Progenitor cell of endocrine pancreas (in vitro differentiated cells): Measurements from ENCODE around the gene UHRF2. TPM values are rescaled to one million over a fixed set of nuclear protein-coding genes. Genes with fewer than 3 reads are reported as not detected.
"Not testable (repeated sequence)": the region's sequence is repeated elsewhere in the genome, so short reads cannot be mapped to it uniquely, and the experiment has no call there.

Experiments
- DNase-seq: peaks from one replicate; pipeline ENCODE4 v3.0.0; 2021; ENCODE audit warnings: low spot score; ENCODE audit not compliant: unreplicated experiment
- H3K27ac Mint-ChIP-seq: 2 replicates; pipeline ENCODE4 v1.8.0; 2021; ENCODE audit warnings: mild to moderate bottlenecking, moderate library complexity, mixed read lengths
- H3K27me3 Mint-ChIP-seq: 2 replicates; pipeline ENCODE4 v1.8.0; 2021; ENCODE audit warnings: mixed read lengths
- H3K36me3 Mint-ChIP-seq: 2 replicates; pipeline ENCODE4 v1.8.0; 2022; ENCODE audit warnings: mixed read lengths; ENCODE audit not compliant: insufficient read depth
- H3K4me1 Mint-ChIP-seq: 2 replicates; pipeline ENCODE4 v1.8.0; 2021; ENCODE audit warnings: low read depth, mixed read lengths
- H3K4me3 Mint-ChIP-seq: 2 replicates; pipeline ENCODE4 v1.8.0; 2021; ENCODE audit warnings: low read depth, mild to moderate bottlenecking, moderate library complexity, mixed read lengths
- H3K9me3 Mint-ChIP-seq: 2 replicates; pipeline ENCODE4 v1.8.0; 2021; ENCODE audit warnings: low read depth, mixed read lengths
- total RNA-seq: library from RNA; stranded (reverse); gene quantifications from 2 replicates; pipeline ENCODE4 v1.2.1, GENCODE V29; 2021
- TF ChIP-seq, protein P1 (sequence below): fragments of 200-600 bp; sonication (generic); IDR thresholded peaks from one replicate; pipeline ENCODE4 v1.5.0; 2021; ENCODE audit warnings: antibody characterized with exemption, mild to moderate bottlenecking; ENCODE audit not compliant: unreplicated experiment

The UHRF2 gene
- total RNA-seq, 1 donor from 2014 or later = 89.9 TPM

DNA sequence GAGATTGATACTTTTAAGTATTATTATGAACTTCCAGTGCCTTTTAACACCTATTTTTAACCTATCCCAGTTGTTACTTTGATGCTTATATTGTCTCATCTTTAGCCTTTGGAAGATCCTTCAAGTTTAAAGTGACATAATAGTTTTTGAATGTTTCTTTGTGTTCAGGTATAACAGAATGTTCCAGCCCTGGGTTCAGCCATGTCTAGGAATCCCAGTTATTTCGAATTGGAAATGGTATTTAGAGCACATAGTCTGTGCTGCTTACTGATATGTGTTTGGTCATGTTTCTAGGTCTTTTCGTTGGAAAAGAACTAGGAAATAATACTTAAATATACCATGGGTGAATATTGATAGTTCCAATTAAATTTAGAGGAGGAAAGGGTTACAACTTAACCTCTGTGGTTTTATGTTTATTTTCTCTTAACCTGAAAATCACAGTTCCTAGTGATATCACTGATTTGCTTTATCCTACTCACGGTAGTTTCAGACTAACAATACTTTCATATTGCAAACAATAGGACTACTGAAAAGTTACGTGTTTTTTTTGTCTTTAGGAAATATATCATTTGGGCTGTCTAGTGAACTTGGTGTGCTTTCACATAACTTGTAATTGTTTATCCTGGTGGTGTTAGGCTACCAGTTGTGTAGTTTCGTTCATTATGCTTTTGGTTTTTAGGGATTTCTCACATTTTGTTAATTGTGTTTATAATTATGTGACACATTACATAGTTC lies 37.8 kb downstream of the UHRF2 start:
- TF ChIP-seq, protein P1, sequence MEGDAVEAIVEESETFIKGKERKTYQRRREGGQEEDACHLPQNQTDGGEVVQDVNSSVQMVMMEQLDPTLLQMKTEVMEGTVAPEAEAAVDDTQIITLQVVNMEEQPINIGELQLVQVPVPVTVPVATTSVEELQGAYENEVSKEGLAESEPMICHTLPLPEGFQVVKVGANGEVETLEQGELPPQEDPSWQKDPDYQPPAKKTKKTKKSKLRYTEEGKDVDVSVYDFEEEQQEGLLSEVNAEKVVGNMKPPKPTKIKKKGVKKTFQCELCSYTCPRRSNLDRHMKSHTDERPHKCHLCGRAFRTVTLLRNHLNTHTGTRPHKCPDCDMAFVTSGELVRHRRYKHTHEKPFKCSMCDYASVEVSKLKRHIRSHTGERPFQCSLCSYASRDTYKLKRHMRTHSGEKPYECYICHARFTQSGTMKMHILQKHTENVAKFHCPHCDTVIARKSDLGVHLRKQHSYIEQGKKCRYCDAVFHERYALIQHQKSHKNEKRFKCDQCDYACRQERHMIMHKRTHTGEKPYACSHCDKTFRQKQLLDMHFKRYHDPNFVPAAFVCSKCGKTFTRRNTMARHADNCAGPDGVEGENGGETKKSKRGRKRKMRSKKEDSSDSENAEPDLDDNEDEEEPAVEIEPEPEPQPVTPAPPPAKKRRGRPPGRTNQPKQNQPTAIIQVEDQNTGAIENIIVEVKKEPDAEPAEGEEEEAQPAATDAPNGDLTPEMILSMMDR = no peak
- no peak overlapping the region for H3K4me3 Mint-ChIP-seq
- H3K36me3 Mint-ChIP-seq = peaks cover 17% of the 10 kb centered on the region
- no peak for DNase-seq
- H3K27me3 Mint-ChIP-seq = no peaks in the 10 kb centered on the region
- peaks cover 33% of the 10 kb centered on the region for H3K4me1 Mint-ChIP-seq
- H3K27ac Mint-ChIP-seq = peak overlapping the region; percentile 60
- peaks cover 4% of the 10 kb centered on the region for H3K9me3 Mint-ChIP-seq

DNA sequence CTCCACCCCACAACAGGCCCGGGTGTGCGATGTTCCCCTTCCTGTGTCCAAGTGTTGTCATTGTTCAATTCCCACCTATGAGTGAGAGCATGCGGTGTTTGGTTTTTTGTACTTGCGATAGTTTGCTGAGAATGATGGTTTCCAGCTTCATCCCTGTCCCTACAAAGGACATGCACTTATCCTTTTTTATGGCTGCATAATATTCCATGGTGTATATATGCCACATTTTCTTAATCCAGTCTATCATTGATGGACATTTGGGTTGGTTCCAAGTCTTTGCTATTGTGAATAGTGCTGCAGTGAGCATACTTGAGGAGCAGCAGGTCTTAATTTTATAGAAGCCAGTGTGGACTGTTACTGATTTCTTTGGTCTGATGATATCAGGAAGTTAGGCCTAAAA lies 42.3 kb downstream of the UHRF2 start:
- peaks cover 34% of the 10 kb centered on the region for H3K36me3 Mint-ChIP-seq
- DNase-seq, H3K27me3 Mint-ChIP-seq, H3K4me1 Mint-ChIP-seq, H3K4me3 Mint-ChIP-seq, H3K27ac Mint-ChIP-seq: not testable (repeated sequence)
- peaks cover 20% of the 10 kb centered on the region for H3K9me3 Mint-ChIP-seq

DNA sequence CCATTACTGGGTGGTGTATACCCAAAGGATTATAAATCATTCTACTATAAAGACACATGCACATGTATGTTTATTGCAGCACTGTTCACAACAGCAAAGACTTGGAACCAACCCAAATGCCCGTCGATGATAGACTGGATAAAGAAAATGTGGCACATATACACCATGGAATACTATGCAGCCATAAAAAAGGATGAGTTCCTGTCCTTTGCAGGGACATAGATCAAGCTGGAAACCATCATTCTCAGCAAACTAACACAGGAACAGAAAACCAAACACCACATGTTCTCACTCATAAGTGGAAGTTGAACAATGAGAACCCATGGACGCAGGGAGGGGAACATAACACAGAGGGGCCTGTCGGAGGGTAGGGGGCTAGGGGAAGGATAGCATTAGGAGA lies 45.7 kb downstream of the UHRF2 start:
- DNase-seq, H3K4me3 Mint-ChIP-seq, H3K27ac Mint-ChIP-seq: not testable (repeated sequence)

DNA sequence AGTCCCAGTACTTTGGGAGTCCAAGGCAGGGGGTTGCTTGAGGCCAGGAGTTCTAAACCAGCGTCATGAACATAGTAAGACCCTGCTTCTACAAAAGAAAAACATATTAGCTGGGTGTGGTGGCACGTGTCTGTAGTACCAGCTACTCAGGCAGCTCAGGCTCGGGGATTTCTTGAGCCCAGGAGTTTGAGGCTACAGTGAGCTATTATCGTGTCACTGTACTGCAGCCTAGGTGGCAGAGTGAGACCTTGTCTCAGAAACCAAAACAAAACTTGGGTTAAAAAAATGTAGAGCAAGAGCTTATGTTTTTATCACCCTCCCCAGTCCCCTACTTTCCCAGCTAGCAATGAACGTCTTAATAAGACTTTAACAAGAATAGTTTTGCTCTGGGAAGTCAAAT lies 46.7 kb downstream of the UHRF2 start:
- Mint-ChIP-seq H3K36me3 (peaks cover 31% of the 10 kb centered on the region), H3K4me1 (no peaks in the 10 kb centered on the region), H3K9me3 (peaks cover 16% of the 10 kb centered on the region), H3K4me3 (no peak overlapping the region), H3K27me3 (no peaks in the 10 kb centered on the region), H3K27ac (no peak overlapping the region)
- TF ChIP-seq, protein P1 = no peak
- DNase-seq = no peak

More for the DNA sequence above, 45.7 kb downstream of the UHRF2 start:
- not testable (repeated sequence) for H3K4me1 Mint-ChIP-seq, H3K27me3 Mint-ChIP-seq
- Mint-ChIP-seq H3K36me3 (peaks cover 36% of the 10 kb centered on the region), H3K9me3 (peaks cover 20% of the 10 kb centered on the region)

DNA sequence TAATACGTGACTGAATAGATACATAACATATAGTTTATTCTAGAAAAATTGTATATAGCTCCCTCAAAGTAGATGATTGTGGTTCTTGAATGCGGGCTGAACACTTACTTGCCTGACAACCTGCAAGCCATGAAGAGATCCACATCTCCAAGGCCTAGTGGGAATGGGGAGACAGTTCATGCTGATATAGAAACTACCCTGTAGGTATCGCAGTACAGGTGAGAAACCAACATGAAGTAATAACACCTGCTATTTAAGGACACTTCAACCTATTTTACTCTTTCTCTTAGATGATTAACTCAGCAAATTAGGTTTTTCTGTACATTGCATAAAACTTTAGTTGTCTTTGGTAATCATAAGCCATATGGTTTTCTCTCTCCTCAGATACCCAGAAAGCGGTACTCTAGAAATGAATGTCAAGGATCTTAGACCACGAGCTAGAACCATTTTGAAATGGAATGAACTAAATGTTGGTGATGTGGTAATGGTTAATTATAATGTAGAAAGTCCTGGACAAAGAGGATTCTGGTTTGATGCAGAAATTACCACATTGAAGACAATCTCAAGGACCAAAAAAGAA lies 47.3 kb downstream of the UHRF2 start:
- Mint-ChIP-seq H3K27me3 (no peaks in the 10 kb centered on the region), H3K4me1 (no peaks in the 10 kb centered on the region), H3K4me3 (no peak overlapping the region), H3K36me3 (peaks cover 29% of the 10 kb centered on the region), H3K27ac (no peak overlapping the region), H3K9me3 (peaks cover 16% of the 10 kb centered on the region)
- TF ChIP-seq, protein P1 = no peak
- DNase-seq = no peak

DNA sequence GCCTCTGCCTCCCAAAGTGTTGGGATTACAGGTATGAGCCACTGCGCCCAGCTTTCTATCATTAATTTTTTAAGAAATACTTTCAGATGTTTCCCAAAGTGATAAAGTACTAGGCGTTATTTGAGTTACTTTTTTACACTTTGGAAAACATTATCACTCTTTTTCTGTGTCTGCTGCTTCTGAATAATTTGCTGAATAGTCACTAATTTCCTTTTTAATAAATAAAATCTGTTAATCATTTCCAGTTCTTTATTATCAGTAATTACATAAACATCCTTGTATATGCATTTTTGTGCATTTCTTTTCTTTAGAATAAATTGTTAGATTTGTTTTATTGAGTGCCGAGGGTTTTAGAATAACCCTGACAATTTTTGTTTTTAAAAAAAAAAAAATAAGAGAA lies 48.6 kb downstream of the UHRF2 start:
- no peaks in the 10 kb centered on the region for H3K27me3 Mint-ChIP-seq
- peaks cover 22% of the 10 kb centered on the region for H3K36me3 Mint-ChIP-seq
- H3K4me1 Mint-ChIP-seq = peaks cover under 1% of the 10 kb centered on the region
- DNase-seq = no peak
- TF ChIP-seq, protein P1 = no peak
- H3K9me3 Mint-ChIP-seq = peaks cover 16% of the 10 kb centered on the region
- H3K4me3 Mint-ChIP-seq = no peak overlapping the region
- no peak overlapping the region for H3K27ac Mint-ChIP-seq
